NK-92 (cell line): Measurements from ENCODE around the gene GREB1L.
"Not testable (repeated sequence)": the region's sequence is repeated elsewhere in the genome, so short reads cannot be mapped to it uniquely, and the experiment has no call there.

Source experiments
- DNase-seq: peaks from one replicate; lab custom pipeline; 2025; ENCODE audit not compliant: unreplicated experiment; lab: John Stamatoyannopoulos, UW

The GREB1L gene

DNA sequence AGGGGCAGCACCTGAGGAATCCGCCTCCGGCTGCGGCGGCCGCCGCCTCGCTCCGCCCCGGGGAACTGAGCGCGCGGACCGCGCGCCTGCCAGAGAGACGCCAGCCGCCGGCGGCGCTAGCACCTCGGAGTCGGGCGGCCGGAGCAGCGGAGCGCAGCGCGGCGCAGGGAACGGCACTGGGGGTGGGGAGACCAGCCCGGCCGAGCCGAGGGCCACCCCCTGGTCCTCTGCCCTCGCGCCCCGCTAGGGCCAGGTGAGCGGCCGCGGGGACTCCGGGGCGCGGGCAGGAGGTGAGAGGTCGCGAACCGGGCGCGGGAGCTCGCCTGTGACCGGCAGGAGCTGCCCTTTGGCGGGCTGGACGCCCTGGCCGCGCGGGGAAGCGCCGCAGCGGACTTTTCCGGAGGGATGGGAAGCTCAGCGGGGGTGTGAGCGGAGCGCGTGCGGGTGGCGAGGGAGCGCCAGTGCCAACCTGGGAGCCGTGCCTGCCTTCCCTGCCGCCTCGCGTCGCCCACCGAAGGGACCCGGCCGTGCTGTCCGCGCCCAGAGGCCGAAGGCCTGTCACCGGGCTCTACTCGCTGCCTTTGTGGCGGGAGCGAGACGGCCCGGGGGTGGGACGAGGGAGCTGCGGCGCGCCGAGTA is at the start of gene GREB1L:
Gene GREB1L (plus strand): TSS at position 92 of the 639 bp plus-strand sequence. CDS start 141,287 bp downstream, outside the sequence.
- no peak for DNase-seq

DNA sequence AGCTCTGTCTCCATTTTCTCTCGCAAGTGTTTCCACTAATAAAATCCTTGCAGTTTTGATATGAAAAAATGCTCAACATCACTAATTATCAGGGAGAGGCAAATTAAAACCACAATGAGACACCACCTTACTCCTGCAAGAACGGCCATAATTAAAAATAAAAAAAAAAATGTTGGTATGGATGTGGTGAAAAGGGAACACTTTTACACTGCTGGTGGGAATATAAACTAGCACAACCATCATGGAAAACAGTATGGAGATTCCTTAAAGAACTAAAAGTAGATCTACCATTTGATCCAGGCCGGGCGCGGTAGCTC is 49.8 kb upstream of the GREB1L start:
- no peak for DNase-seq

DNA sequence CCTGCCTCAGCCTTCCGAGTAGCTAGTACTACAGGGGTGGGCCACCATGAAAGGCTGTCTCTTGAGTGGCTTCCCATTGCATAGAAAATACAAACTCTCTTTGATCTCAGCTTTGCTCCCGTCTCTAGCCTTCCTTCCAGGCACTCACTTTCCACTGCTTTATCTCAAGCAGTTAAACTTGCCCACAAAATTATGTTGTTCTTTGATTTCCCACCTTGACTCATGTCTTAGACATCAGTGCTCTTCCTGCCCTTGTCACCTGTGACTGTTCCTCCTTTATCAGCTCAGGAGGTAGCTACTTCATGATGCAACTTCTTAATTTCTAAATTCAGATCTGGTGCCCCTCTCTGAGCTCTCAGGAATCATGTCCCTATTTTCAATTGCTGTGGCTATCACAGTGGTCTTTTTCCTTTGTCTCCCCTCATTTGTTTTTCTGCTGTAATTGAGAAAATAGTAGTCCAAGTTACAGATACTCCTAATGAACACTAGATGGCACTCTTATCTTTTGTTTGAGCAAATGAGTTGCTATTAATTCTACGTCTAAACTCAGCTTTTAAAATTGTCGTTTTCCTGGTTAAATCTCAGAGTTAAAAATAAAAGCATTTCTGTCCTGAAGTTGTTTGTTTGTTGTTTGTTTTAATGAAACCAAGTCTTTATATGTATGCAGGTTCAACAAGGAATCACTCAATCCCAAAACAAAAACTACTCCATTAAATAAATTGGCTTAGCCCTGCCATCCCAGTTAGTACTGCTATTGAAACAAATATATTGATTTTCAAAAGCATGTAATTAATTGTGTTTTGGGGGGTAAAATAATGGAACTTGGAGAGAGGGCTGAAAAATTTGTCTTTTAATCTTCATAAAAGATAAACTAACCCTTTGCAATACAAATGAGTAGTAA is 46.9 kb upstream of the GREB1L start:
- DNase-seq: no peak

DNA sequence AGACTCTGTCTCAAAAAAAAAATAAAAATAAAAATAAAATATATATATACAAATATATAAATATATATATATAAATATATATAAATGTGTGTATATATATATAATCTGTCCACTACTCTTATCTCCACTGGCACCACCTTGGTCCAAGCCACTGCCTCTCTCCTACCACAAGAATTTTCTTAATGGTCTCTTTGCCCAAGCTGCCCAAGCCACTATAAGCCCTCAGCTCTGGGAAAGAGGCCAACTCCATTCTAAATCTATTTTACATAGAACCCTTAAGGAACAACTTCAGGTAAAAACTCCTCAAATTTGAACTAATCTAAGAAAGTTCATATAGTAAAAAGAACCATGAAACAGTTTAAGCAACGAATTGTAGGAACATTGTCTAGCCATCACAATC is 45.6 kb upstream of the GREB1L start:
- no peak for DNase-seq

- no peak for DNase-seq
These were observed 38.9 kb upstream of the GREB1L start for GRCh38 chr18:21203126-21203525.

DNA sequence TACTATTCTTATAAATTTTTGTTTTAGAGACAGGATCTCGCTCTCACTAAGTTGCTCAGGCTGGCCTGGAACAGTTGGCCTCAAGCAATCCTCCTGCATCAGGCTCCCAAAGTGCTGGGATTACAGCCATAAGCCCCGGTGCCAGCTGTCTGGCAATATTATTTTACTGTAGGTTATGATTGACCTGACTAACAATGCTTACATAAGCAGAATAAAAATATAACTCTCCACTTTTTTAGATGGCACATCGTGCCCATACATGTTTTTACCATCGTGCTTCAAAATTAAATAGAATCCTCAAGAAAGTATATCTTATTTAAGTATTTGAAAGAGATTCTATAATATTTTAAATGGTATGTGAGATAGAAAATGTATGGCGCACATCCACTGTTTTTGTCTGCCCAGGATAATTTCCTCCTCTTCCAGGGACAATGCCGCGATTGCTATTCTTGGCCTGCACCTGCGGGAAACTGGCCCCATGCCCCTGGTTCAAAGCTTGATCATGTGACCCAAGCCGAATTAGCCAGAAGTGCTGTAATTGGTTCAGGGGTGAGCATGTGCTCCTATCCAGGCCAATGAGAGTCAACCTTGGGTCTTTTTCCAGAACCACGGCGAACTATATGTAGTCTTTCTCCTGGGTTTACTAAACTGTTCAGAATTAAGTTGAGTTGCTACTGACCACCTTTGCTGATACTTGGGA is 38.3 kb upstream of the GREB1L start:
- DNase-seq: no peak

GRCh38 chr18:21205695-21206094 is 36.3 kb upstream of the GREB1L start:
- no peak for DNase-seq

- no peak for DNase-seq
These were observed 31.8 kb upstream of the GREB1L start for GRCh38 chr18:21210278-21210677.

DNA sequence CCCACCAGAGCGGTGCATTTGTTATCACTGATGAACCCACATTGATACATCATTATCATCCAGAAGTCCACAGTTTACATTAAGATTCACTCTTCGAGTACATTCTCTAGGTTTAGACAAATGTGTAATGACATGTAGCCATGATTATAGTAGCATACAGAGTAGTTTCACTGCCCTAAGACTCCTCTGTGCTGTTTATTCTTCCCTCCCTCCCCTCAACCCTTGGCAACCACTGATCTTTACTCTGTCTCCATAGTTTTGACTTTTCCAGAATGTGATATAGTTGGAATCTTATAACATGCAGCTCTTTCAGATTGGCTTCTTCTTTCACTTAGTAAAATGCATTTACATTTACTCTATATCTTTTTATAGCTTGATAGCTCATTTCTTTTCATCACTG is 31.2 kb upstream of the GREB1L start:
- DNase-seq: no peak

DNA sequence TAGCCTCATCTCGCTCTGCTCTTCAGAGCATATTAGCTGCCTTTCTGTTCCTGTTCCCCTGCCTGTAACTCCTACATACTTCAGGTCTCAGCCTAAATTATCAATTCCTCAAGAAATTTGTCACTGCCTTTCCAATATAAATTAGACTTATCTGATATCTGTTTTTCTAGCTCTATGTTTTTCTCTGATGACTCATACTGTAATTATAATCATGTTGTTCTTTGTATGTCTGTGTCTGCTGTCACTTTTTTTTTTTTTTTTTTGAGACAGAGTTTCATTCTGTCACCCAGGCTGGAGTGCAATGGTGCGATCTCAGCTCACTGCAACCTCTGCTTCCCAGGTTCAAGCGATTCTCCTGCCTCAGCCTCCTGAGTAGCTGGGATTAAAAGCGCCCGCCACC is 27.6 kb upstream of the GREB1L start:
- DNase-seq: not testable (repeated sequence)

- no peak for DNase-seq
These were observed 26.5 kb upstream of the GREB1L start for GRCh38 chr18:21215490-21215889.

GRCh38 chr18:21218862-21219261 is 23.2 kb upstream of the GREB1L start:
- no peak for DNase-seq

GRCh38 chr18:21230436-21230835 is 11.6 kb upstream of the GREB1L start:
- no peak for DNase-seq

- no peak for DNase-seq
These were observed 557 bp upstream of the GREB1L start for GRCh38 chr18:21241301-21242048.

GRCh38 chr18:21242780-21243401 is 859 bp downstream of the GREB1L start:
- DNase-seq: no peak

DNA sequence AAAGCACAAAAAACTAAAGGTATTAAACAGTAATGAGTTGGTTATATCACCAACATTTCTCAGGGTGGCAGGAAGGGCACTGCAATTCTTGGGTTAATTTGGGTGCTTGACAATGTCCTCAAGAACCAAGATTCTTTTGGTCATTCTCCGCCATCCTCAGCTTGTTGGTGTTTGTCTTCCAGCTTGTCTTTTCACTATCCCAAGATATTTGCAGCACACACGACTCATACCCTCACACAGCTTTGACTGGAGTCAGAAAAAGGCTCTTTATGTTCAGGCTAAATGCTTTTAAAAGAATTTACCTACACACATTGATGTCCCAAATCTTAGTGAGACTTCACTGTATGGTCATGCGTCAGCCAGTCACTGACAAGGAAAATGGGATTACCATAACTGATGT is 12.5 kb downstream of the GREB1L start:
- no peak for DNase-seq

GRCh38 chr18:21255211-21255610 is 13.2 kb downstream of the GREB1L start:
- DNase-seq: no peak

GRCh38 chr18:21257386-21257785 is 15.4 kb downstream of the GREB1L start:
- no peak for DNase-seq

- DNase-seq: no peak
These were observed 18.6 kb downstream of the GREB1L start for GRCh38 chr18:21260621-21261020.

GRCh38 chr18:21261352-21261751 is 19.3 kb downstream of the GREB1L start:
- DNase-seq: no peak

- DNase-seq: no peak
These were observed 20.2 kb downstream of the GREB1L start for GRCh38 chr18:21262244-21262643.
